ENCODE results near the gene KCNJ9. TPM values are rescaled to one million over a fixed set of nuclear protein-coding genes. Genes with fewer than 3 reads are reported as not detected.

The KCNJ9 gene
- total RNA-seq, 1 donor from 2014 or later, result not detected

DNA sequence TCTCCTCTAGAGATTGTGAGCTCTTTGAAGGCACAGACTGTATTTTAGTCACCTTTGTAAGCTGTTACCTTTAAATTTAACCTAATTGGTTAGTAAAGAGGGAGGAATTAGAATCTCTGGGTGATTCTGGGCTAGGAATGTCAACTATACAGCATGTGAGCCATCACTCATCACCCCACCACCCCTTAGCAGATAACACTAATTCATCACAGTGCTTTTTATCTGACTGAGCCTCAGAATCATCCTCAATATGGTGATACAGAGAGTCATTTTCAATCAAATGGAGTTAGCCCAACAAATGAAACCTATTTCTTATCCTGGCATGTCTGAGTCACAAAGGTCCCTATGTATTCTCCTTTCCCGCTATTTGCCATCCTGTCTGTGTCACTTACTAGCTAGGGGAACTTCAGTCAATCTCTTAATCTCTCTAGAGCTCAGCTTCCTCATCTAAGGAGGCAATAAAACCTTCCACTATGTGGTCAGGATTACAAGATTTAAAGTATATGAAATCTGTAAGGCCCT is 24.6 kb upstream of the KCNJ9 start:
- H3K4me3 ChIP-seq (ENCODE audit: low read depth, low read length), result no peak overlapping the region
- TF ChIP-seq, protein P1, sequence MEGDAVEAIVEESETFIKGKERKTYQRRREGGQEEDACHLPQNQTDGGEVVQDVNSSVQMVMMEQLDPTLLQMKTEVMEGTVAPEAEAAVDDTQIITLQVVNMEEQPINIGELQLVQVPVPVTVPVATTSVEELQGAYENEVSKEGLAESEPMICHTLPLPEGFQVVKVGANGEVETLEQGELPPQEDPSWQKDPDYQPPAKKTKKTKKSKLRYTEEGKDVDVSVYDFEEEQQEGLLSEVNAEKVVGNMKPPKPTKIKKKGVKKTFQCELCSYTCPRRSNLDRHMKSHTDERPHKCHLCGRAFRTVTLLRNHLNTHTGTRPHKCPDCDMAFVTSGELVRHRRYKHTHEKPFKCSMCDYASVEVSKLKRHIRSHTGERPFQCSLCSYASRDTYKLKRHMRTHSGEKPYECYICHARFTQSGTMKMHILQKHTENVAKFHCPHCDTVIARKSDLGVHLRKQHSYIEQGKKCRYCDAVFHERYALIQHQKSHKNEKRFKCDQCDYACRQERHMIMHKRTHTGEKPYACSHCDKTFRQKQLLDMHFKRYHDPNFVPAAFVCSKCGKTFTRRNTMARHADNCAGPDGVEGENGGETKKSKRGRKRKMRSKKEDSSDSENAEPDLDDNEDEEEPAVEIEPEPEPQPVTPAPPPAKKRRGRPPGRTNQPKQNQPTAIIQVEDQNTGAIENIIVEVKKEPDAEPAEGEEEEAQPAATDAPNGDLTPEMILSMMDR (conservative IDR thresholded peaks at IDR 0.05; ENCODE audit: low read depth, low read length), result no peak
- DNase-seq (ENCODE audit: low read depth), result no peak

DNA sequence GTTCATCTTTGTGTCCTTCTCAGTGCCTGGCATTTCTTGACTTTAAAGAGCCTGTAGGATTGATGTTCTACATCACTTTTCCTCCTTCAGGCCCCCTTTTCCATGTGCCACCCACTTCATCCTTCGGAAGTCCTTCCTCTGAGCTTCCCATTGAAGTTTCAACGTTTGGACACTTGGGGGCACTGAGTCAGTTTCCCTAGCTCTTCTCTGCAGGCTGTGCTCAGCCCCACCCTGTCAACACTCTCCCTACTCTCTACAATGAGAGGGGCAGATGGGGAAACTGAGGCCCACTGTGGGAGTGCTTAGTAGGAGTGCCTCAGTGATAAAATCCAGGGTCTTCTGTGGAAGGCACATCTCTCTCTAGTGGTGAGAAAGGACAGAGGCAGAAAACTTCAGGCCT is 23.3 kb upstream of the KCNJ9 start:
- TF ChIP-seq, protein P1 (conservative IDR thresholded peaks at IDR 0.05; ENCODE audit: low read depth, low read length), result peak; percentile 53
- no peak overlapping the region for H3K4me3 ChIP-seq (ENCODE audit: low read depth, low read length)
- DNase-seq (ENCODE audit: low read depth), result no peak

DNA sequence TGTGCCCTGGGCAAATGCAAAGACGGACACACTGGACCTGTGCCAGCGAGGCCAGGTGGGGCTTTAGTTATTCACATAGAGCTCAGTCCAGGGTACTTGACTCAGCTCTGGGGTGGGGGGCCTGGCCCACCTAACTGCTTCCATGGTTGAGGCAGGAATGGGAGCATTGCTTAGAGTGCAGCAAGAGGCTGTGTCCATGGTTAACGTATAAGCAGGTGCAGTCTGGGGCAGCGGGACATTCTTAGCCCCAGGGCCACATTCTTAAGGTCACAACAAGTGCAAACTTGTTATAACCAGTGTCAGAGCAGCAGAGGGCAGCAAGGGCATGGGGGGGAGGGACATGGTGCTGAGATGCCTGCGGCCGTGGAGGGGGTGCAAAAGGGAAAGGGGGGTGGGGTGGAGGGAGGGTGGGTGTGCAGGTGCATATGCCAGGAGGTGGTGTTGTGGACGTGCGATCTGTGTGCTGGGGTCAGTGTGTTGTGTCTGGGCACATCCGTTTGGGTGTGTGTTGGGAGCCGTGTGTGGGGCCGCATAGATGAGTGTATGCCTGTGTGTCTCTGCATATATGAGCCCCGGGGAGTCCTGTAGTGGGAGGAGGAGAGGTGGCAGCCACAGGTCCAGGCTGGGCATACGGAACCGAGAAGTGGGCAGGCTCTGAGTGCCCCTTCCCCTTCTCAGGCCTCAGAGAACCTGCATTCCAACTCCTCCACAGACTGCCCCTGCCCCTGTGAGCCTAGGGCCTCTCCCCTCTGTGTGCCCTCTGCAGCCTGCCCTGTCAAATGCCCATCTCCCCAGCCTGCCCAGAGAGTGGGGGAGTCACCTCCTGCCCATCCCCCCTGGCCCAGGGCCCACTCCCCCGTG is 19.7 kb upstream of the KCNJ9 start:
- TF ChIP-seq, protein P1 (conservative IDR thresholded peaks at IDR 0.05; ENCODE audit: low read depth, low read length), result no peak
- no peak overlapping the region for H3K4me3 ChIP-seq (ENCODE audit: low read depth, low read length)
- no peak for DNase-seq (ENCODE audit: low read depth)

DNA sequence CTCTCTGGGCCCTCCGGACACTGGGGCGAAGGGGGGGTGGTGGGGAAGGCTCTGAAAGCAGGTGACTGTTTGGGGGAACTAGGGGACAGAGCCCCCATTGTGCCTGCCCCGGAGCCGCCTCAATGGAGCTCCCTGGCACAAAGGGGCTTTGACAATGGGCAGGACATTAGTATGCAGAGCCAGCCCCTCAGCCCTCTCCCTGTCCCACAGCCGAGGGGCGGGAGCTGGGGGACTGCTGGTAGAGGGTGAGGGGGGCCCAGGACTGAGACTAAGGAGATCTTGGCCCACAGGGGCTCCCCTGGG is 19.2 kb upstream of the KCNJ9 start:
- DNase-seq (ENCODE audit: low read depth), result no peak
- TF ChIP-seq, protein P1 (conservative IDR thresholded peaks at IDR 0.05; ENCODE audit: low read depth, low read length), result no peak
- H3K4me3 ChIP-seq (ENCODE audit: low read depth, low read length), result no peak overlapping the region

DNA sequence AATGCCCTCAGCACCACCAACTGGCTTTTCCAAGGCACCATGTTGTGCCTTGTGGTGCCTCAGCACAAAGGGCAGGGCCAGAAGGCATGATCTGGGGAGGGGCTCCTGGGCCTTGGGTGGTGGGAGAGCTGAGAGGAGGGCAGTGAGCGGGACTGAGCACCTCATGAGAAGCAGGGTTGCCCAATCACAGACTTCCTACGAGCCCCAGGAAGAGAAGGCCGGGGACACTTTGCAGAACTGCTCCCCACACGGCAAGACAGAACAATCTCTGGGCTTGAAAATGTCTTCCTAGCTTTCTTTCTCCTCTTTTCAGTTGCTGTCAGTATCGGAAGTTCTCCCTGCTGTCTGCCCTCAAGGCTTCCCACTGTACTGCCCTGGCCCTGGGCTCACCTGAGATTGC is 18.2 kb upstream of the KCNJ9 start:
- DNase-seq (ENCODE audit: low read depth), result no peak
- no peak overlapping the region for H3K4me3 ChIP-seq (ENCODE audit: low read depth, low read length)
- TF ChIP-seq, protein P1 (conservative IDR thresholded peaks at IDR 0.05; ENCODE audit: low read depth, low read length), result no peak

DNA sequence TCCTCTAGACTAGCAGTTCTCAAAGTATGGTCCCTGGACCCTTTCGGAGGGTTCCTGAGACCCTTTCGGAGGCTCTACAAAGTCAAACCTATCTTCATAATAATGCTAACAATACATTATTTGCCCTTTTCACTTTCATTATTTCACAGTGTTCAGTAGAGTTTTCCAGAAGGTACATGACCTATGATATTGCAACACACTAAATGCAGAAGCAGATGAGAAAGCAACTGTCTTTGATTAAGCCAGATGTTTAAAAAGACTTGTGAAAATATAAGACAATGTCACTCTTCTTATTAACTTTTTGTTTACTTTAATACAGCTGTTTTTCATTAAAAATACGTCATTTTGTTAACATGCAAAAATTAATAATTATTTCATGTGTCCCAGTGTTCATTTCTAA is 17.2 kb upstream of the KCNJ9 start:
- TF ChIP-seq, protein P1 (conservative IDR thresholded peaks at IDR 0.05; ENCODE audit: low read depth, low read length), result no peak
- no peak overlapping the region for H3K4me3 ChIP-seq (ENCODE audit: low read depth, low read length)
- DNase-seq (ENCODE audit: low read depth), result no peak

DNA sequence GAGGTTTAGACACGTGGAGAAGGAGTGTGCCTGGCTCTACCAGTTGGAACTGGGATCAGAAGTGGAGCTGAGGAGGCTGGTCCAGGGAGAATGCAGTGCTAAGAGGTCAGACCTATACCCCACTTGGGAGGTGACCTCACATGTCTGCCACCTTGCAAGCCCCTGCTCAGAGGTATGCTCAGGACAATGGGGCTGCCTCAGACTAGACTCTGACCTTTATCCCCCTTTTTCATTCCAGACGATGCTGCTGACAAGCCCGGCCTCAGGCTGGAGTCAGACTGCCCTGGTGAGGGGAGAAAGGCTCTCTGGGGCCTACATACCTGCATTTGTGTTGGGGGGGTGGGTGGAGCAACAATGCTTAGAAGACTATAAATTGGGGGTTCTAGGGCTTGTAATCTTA is 16.6 kb upstream of the KCNJ9 start:
- no peak for DNase-seq (ENCODE audit: low read depth)
- TF ChIP-seq, protein P1 (conservative IDR thresholded peaks at IDR 0.05; ENCODE audit: low read depth, low read length), result no peak
- H3K4me3 ChIP-seq (ENCODE audit: low read depth, low read length), result no peak overlapping the region

All from epithelial cell of proximal tubule (primary cell).